ENCODE measurements around the gene PSPH.

Gene PSPH

DNA sequence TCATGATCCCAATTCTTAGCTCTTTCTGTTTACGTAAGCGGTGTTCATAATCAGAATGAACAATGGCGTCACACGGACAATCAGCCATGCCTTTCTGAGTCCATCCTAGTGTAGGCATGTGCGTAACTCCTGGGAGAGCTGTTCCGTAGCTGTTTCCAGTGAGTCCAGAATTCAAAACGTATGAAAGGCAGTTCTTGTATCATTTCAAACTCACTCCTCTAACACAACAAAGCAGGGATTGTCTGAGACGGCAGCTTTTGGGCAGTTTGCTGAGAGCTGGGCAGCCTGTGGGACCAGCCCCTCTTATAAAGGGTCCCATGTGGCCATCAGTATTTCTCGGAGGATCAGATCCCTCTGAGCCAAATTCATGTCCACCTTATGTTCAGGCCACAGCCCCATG is 43.4 kb downstream of the PSPH start:
- in situ Hi-C loops (cut with MboI; ENCODE audit: low sequenced_read_pairs), result no loop called here

DNA sequence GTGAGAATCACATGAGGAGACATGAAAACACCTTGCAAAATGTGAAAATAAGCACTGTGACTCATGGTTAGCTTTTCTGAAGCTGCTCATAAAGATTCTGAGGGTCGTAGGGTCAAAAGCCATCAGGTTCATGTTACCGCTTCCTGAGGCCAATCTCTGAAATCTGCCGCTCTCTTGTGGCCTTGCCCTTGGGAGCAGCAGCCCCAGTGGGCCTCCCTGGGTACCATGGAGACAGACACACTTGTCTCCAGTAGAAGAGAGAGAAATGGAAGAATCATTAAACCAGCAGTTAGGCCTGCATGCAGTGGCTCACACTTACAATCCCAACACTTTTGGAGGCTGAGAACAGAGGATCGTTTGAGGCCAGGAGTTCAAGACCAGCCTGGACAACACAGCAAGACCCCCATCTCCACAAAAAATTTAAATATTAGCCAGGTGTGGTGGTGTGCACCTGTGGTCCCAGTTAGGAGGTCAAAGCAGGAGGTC is 44.0 kb downstream of the PSPH start:
- in situ Hi-C loops (cut with MboI; ENCODE audit: low sequenced_read_pairs), result no loop called here

GRCh38 chr7:56003749-56004148 is 47.5 kb downstream of the PSPH start:
- in situ Hi-C loops (cut with MboI; ENCODE audit: low sequenced_read_pairs), result no loop called here

DNA sequence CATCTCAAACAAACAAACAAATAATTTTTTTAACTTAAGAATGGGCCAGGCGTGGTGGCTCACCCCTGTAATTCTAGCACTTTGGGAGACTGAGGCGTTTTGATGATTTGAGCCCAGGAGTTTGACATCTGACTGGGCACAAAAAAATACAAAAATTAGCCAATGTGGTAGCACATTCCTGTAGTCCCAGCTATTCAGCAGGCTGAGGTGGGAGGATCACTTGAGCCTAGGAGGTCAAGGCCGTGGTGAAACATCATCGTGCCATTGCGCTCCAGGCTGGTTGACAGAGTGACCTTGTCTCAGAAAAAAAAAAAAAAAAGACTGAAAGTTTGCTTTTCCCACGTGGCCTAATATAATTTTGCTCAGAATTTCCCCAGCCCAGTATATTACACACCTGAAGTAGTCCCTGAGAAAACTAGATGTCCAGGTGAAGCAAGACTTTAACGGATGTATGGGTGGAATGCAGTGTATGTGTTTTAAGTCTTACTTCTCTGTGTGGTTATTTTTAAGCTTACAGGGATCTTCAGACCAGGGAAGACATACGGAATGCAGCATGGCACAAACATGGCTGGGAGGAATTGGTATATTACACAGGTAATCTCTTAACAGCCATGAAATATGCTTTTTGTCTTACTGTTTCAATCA is 54.3 kb downstream of the PSPH start:
- in situ Hi-C loops (cut with MboI; ENCODE audit: low sequenced_read_pairs), result no loop called here

- in situ Hi-C loops (cut with MboI; ENCODE audit: low sequenced_read_pairs), result no loop called here
Measured at GRCh38 chr7:55992346-55992745, 58.9 kb downstream of the PSPH start.

- in situ Hi-C loops (cut with MboI; ENCODE audit: low sequenced_read_pairs), result no loop called here
Measured at GRCh38 chr7:55983537-55983936, 67.7 kb downstream of the PSPH start.

GRCh38 chr7:55980266-55980665 is 71.0 kb downstream of the PSPH start:
- in situ Hi-C loops (cut with MboI; ENCODE audit: low sequenced_read_pairs), result no loop called here

GRCh38 chr7:55977831-55978230 is 73.4 kb downstream of the PSPH start:
- in situ Hi-C loops (cut with MboI; ENCODE audit: low sequenced_read_pairs), result no loop called here

GRCh38 chr7:55975988-55976633 is 75.1 kb downstream of the PSPH start:
- in situ Hi-C loops (cut with MboI; ENCODE audit: low sequenced_read_pairs), result no loop called here

DNA sequence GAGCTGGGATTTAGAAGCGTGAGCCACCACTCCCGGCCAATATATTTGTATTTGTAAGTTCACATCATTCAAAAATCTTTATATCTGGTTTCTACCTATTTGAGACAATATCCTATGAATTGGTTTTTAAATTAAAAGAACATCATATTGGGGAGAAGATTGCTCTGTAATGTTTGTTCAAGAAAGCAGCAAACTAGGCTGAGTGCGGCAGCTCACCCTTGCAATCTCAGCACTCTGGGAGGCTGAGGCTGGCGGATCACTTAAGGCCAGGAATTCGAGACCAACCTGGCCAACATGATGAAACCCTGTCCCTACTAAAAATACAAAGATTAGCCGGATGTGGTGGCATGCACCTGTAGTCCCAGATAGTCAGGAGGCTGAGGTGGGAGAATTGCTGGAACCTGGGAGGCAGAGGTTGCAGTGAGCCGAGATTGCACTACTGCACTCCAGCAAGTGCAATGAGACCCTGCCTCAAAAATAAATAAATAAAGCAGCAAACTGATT is 77.4 kb downstream of the PSPH start:
- in situ Hi-C loops (cut with MboI; ENCODE audit: low sequenced_read_pairs), result no loop called here

DNA sequence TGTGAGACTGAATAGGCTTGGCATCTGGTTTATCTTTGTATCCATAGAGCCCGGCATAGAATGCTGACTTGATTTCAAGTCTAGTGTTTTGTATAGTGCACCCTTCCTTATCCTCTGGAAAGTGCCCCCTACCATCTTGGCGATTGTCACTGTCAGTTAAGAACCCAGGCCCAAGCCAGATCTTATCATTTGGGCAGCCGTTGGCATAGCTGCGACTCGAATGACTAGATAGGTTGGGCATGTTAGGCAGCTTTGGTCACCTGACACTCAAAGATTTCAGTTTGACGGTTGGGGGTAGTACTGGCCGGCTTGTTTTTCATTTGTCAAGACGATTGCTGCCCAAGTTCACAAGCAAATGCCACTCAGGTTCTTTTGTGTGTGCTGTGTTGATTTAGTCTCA is 80.3 kb downstream of the PSPH start:
- in situ Hi-C loops (cut with MboI; ENCODE audit: low sequenced_read_pairs), result no loop called here

DNA sequence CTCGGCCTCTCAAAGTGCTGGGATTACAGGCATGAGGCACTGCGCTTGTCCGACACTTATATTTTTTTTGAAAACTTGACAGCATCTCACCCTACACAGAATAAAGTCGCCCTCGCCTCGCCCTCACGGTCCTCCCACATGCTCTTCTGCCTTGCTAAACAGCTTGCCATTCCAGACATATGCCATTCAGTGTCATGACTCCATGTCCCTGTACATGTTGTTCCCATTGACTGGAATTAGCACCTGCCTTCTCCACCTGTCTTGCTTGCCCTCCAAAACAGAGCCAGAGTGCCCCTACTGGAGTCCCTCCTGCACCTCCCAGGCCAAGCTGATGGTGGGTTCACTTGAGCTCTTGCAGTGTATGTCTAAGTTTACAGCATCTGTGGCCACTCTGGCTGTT is 80.7 kb downstream of the PSPH start:
- in situ Hi-C loops (cut with MboI; ENCODE audit: low sequenced_read_pairs), result no loop called here

GRCh38 chr7:55969391-55969790 is 81.9 kb downstream of the PSPH start:
- in situ Hi-C loops (cut with MboI; ENCODE audit: low sequenced_read_pairs), result no loop called here

- in situ Hi-C loops (cut with MboI; ENCODE audit: low sequenced_read_pairs), result no loop called here
Measured at GRCh38 chr7:55966851-55967250, 84.4 kb downstream of the PSPH start.

DNA sequence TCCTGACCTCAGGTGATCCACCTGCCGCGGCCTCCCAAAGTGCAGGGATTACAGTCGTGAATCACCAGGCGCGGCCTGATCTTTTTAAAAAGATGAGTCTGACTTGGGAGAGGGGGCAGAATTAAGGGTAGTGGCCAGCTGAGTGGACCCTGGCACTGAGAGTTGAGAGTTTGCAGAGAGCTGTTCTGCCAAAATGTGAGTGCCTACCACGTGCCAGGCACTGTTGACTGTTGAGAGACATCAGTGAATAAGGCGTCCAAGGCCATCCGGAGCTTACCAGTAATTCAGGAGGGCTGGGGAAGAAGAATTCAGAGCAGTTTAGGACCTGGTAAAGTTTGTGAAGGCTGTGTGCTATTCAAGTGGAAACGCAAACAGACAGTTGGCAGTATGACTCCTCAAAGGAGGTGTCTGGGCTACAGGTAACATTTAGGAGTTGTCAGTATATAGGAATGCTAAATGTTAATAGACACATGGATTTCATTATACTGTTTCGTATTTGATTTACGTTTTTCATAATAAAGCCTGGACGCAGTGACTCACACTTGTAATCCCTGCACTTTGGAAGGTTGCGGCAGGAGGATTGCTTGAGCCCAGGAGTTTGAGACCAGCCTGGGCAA is 85.3 kb downstream of the PSPH start:
- in situ Hi-C loops (cut with MboI; ENCODE audit: low sequenced_read_pairs), result no loop called here

- in situ Hi-C loops (cut with MboI; ENCODE audit: low sequenced_read_pairs), result no loop called here
Measured at GRCh38 chr7:55965100-55965470, 86.2 kb downstream of the PSPH start.

DNA sequence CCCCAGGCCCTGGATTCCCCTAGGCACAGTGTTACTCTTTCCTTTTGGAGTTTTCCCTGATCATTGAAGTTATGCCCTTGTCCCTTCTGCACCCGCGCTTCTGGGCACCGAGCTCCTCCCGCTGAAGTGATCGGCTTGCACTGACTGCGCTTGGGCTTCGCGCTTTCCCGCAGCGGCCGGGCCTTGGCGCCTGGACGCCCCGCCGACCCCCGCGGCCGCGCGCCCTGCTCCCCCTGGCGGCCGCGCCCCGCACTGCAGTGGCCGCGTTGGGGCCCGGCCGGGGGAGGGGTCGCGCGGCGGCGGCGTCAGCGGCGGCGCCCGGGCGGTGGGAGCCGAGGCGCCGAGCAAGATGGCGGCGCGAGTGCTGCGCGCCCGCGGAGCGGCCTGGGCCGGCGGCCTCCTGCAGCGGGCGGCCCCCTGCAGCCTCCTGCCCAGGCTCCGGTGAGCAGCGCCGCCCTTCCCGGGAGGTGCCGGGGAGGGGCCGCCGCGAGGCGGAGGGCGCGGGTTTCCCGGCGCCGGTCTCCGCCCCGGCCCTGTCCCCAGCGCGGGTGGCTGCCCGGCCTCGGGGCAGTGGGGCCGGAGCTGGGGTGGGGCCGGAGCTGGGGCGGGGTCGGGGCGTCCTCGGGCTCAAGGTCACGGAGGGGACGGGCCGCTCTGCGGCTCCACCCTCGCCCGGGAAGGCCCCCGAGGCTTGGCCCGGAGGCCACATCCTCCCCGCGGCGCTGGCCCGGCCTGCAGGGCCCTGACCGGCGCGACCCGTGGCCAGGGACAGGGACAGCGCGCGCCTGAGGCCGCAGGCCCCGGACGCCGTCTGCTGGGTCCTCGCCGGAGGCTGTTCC is 86.8 kb downstream of the PSPH start, which contains the start of gene NIPSNAP2:
TSS of gene NIPSNAP2 (plus strand) at position 325 of the 839 bp plus-strand sequence. CDS start at position 350, 25 bp downstream.
- in situ Hi-C loops (cut with MboI; ENCODE audit: low sequenced_read_pairs), result no loop called here

GRCh38 chr7:55963584-55964168 is 87.6 kb downstream of the PSPH start:
- in situ Hi-C loops (cut with MboI; ENCODE audit: low sequenced_read_pairs), result no loop called here

- in situ Hi-C loops (cut with MboI; ENCODE audit: low sequenced_read_pairs), result no loop called here
Measured at GRCh38 chr7:55962014-55962413, 89.2 kb downstream of the PSPH start.
